ENCODE results near the gene CLK2.

DNA sequence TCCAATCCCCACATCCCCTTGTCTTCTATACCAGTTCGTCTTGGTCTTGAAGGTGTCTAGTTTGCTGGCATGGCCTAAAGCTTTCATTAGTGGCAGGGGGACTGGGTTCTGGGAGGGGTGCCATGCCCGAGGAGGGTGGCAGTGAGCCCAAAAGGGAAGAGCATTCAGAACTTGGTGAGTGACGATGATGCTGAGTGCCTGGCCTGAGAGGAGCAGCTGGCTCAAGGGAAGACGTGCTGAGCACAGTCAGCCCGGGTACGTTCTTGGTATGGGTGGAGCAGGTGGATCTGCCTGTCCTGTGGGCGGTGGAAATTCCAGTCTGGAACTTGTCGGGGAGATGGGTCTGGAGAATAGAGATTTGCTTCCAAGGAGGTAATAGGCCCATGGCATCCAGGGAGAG lies 40.0 kb upstream of the CLK2 start:
- TF ChIP-seq POLR2A (IDR thresholded peaks at IDR 0.05; ENCODE audit: low read length) (no peak), GATA1 (IDR thresholded peaks at IDR 0.05; ENCODE audit: low read depth, low read length) (no peak)

All from erythroblast (primary cell).